Pancreas (tissue), 10 donors: ENCODE data around the gene ALG1L2. TPM values are rescaled to one million over a fixed set of nuclear protein-coding genes. Genes with fewer than 3 reads are reported as not detected.
"Not testable (repeated sequence)": the region's sequence is repeated elsewhere in the genome, so short reads cannot be mapped to it uniquely, and the experiment has no call there.

Experiments
- ATAC-seq, 4 donors: fragments of 200-7000 bp; cut with Tn5 transposase; one replicate each; pipeline versions ENCODE4 v1.8.0 to v1.9.1; 2020; ENCODE audit warnings: mild to moderate bottlenecking in 4 of 4, moderate library complexity in 4 of 4
- DNase-seq, 6 donors: peaks; one replicate each; pipeline ENCODE4 v3.0.0-alpha.2; 2020
- FAIRE-seq: peaks from 2 replicates; lab custom pipeline; 2012; peaks lifted over from hg19 to GRCh38; lab: Jason Lieb, UNC
- H3K27ac ChIP-seq, 4 donors: fragments of 200-600 bp; sonication (generic); 1 replicate in 3 of 4; 2 replicates in 1 of 4; pipeline versions ENCODE4 v1.5.0 to v1.8.0; 2020
- H3K27me3 ChIP-seq, 4 donors: fragments of 200-600 bp; one replicate each; pipeline ENCODE4 v1.8.0; 2021
- H3K36me3 ChIP-seq, 3 donors: fragments of 200-600 bp; sonication (generic) in 1 of 3; one replicate each; pipeline versions ENCODE4 v1.5.0 to v1.8.0; 2020 to 2021
- H3K4me1 ChIP-seq, 3 donors: fragments of 200-600 bp; one replicate each; pipeline ENCODE4 v1.8.0; 2021
- H3K4me3 ChIP-seq, 4 donors: fragments of 200-600 bp; sonication (generic) in 2 of 4; one replicate each; pipeline versions ENCODE4 v1.5.0 to v1.8.0; 2020 to 2021
- H3K9me3 ChIP-seq, 4 donors: fragments of 200-600 bp; one replicate each; pipeline ENCODE4 v1.8.0; 2021
- WGBS, 2 donors: extraction: QIAGEN DNeasy Blood & Tissue Kit; methylation state at CpG; one replicate each; pipeline ENCODE4 v1.1.7; 2013; 5-methylcytosine and 5-hydroxymethylcytosine counted together
- intact Hi-C, 3 donors: fragments of 100-400 bp; cut with DNase I; formaldehyde crosslinking; loops; one replicate each; pipeline versions ENCODE4 v1.11.1 to v1.14.2; 2022
- polyA plus RNA-seq, 2 donors: library from polyadenylated mRNA; stranded (reverse); fragments of 200-250 nt; gene quantifications; one replicate each; pipeline ENCODE4 v1.2.3, GENCODE V29; 2013
- total RNA-seq, 6 donors: library from RNA; stranded (reverse); fragmentation: NEBNext Ultra II Directional in 4 of 6; extraction: Animal tissue kit (Norgen Biotek cat#: 25700) in 4 of 6; gene quantifications; one replicate each; pipeline versions ENCODE4 v1.2.1 to v1.2.4, GENCODE V29; 2021 to 2023
- TF ChIP-seq, protein P1 (sequence below), 4 donors: fragments of 200-600 bp; sonication (generic) in 3 of 4; IDR thresholded peaks; one replicate each; pipeline versions ENCODE4 v1.5.0 to v1.8.0; 2021; ENCODE audit warnings: antibody characterized with exemption in 4 of 4
- donor health status: healthy with polysubstance abuse.
- donor health status: DM: no; HTN: no; CAD: no; lungs with moderate emphysema.
- donor health status: DM: no; HTN: no; CAD: no.
- donor health status: control.
- donor health status: control.
- donor health status: Bipolar disorder and iron deficiency.
- donor health status: DM: yes; HTN: yes; CAD: no.
- donor health status: DM: no; HTN: no; CAD: no.
- donor health status: DM: no; HTN: no; CAD: no.
- donor health status: DM: yes; HTN: yes; CAD: no.

The ALG1L2 gene, protein sequence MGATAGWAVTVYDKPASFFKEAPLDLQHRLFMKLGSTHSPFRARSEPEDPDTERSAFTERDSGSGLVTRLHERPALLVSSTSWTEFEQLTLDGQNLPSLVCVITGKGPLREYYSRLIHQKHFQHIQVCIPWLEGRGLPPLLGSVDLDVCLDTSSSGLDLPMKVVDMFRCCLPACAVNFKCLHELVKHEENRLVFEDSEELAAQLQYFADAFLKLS
- under 1 TPM in 4 of 6 donors, not detected in 2; 0.28 to 0.88 (median 0.61) TPM for total RNA-seq
- polyA plus RNA-seq = not detected

DNA sequence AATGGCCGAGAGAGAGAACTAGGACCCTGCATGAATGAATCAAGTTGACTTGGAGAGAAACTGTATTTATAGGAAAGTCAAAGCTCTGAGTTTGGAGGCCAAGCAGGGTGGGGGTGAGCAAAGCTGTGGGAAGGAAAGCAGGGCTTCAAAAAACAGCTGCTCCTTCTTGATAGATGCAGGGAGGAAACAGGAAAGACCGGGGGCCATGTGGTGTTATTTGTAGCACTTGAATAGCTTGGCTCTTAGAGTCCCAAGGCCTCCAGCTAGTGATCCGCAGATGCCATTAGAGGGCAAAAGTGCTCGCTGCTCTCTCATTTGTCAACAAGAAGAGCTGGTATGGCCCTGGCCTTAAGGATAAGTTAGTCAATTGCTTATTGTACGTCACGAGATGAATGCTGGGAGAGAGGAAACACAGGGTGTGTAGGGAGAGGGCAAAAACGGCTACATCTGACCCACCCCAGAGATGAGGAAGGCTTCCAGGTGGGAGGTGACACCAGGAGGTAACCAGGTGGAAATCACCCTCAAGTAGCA, at the start of gene ALG1L2:
ALG1L2 (plus strand) TSS at position 481 of the 531 bp plus-strand sequence. CDS start 186 bp downstream, outside the sequence.
- no peak for FAIRE-seq

DNA sequence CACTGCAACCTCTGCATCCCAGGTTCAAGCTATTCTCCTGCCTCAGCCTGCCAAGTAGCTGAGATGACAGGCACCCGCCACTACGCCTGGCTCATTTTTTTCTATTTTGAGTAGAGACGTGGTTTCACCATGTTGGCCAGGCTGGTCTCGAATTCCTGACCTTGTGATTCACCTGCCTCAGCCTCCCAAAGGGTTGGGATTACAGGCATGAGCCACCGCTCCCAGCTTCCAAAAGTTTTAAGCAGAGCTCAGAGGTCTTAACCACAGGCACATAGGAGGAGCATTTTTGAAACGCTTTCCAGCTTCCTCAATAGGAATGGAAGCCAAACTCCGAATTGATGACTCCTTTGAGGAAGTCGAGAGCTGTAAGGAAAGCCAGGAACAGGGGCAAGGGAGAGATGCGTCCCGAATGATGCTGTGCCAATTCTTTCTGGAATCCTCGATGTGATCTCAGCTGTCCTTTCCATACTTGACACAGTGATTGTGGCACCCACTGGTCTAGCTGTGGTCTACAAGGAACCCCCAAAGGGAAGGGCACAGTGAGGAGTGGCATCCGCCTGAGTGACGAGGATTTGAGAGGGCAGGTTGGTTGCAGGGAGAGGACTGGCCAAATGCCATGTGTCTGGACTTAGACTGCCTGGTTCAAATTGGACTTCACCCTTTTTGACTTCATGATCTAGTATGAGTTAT, 44.4 kb upstream of the ALG1L2 start:
- H3K27ac ChIP-seq, H3K9me3 ChIP-seq, H3K4me3 ChIP-seq, intact Hi-C loops, H3K36me3 ChIP-seq, H3K27me3 ChIP-seq, DNase-seq, FAIRE-seq, ATAC-seq, H3K4me1 ChIP-seq: not testable (repeated sequence)
- 55 to 72% methylated on average over 11 to 13 of the region's 13 CpGs for WGBS, 2 donors

More for the DNA sequence above, at the start of gene ALG1L2:
- no peak within 1 kb of the TSS for H3K27ac ChIP-seq
- H3K4me3 ChIP-seq = no peak within 1 kb of the TSS
- no peaks in the 10 kb centered on the region for H3K36me3 ChIP-seq
- TF ChIP-seq, protein P1, sequence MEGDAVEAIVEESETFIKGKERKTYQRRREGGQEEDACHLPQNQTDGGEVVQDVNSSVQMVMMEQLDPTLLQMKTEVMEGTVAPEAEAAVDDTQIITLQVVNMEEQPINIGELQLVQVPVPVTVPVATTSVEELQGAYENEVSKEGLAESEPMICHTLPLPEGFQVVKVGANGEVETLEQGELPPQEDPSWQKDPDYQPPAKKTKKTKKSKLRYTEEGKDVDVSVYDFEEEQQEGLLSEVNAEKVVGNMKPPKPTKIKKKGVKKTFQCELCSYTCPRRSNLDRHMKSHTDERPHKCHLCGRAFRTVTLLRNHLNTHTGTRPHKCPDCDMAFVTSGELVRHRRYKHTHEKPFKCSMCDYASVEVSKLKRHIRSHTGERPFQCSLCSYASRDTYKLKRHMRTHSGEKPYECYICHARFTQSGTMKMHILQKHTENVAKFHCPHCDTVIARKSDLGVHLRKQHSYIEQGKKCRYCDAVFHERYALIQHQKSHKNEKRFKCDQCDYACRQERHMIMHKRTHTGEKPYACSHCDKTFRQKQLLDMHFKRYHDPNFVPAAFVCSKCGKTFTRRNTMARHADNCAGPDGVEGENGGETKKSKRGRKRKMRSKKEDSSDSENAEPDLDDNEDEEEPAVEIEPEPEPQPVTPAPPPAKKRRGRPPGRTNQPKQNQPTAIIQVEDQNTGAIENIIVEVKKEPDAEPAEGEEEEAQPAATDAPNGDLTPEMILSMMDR (IDR thresholded peaks at IDR 0.05) = no peak
- intact Hi-C loops = no loop called here
- no peak for ATAC-seq
- H3K27me3 ChIP-seq = no peaks in the 10 kb centered on the region
- no peak for DNase-seq
- H3K4me1 ChIP-seq = no peaks in the 10 kb centered on the region
- 29 to 41% methylated on average over 7 of the region's 7 CpGs for WGBS, 2 donors
- no peaks in the 10 kb centered on the region for H3K9me3 ChIP-seq

DNA sequence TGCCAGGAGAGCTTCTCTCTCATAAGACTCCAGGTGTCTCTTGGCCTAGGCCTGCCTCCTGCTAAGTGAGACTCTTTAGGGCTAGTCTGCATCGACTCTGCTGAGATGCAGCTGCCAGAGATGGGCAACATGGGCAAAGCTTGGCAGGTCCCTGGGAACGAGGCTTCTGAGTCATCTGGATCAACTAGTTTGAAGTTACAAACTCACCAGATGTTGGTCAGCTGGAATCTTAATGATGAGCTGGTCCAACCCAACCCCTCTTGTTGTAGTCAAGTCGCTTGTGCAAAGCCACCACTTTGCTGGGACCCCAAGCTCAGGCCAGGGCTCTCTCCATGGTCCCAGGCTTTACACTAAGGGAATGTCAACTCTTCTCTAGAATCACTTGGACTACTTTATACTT, 38.9 kb upstream of the ALG1L2 start:
- H3K4me1 ChIP-seq, H3K4me3 ChIP-seq, H3K9me3 ChIP-seq, H3K36me3 ChIP-seq, DNase-seq, ATAC-seq, H3K27me3 ChIP-seq, intact Hi-C loops, FAIRE-seq, H3K27ac ChIP-seq: not testable (repeated sequence)
- 84 to 88% methylated on average over 3 of the region's 3 CpGs for WGBS, 2 donors

DNA sequence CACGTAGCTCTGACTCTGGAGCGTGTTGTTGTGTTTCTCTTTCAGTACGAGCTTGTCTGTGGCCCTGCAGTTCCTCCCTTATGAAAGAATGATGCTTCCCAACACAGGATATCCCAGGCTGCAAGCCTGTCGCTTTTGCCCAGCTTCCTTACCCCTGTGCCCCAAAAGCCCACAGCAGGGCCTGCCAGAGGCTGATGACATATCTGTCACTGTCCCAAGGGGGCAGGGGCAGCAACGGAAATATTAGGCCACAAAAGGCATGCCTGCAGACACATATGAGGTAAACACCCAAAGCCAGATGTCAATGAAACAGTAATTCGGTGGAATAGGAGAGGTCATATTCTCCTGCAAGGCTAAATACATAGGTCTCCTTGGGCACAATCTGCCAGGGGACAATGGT, 38.0 kb upstream of the ALG1L2 start:
- H3K4me1 ChIP-seq, H3K4me3 ChIP-seq, ATAC-seq, DNase-seq, H3K9me3 ChIP-seq, H3K36me3 ChIP-seq, H3K27me3 ChIP-seq, intact Hi-C loops, H3K27ac ChIP-seq, FAIRE-seq: not testable (repeated sequence)
- WGBS, 2 donors = 68 to 88% methylated on average over 6 of the region's 6 CpGs

DNA sequence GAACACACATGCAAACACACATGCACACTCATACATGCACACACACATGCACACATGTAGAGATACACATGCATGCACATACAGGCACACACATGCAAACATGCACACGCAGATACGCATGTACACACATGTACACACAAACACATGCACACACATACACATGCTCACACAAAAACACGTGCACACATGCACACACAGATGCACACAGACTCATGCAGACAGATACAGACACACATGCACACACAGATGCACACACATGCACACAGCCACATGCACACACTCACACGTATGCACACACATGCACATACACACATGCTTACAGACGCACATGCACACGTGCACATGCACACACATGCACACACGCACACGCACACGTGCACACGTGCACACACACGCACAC, 37.3 kb upstream of the ALG1L2 start:
- FAIRE-seq (no peak), DNase-seq (no peak), ATAC-seq (no peak)
- H3K4me3 ChIP-seq = no peak overlapping the region
- WGBS, 2 donors = 79 to 98% methylated on average over 2 to 11 of the region's 11 CpGs
- no peaks in the 10 kb centered on the region for H3K36me3 ChIP-seq
- TF ChIP-seq, protein P1 (IDR thresholded peaks at IDR 0.05) = no peak
- no peaks in the 10 kb centered on the region for H3K9me3 ChIP-seq
- no peak overlapping the region for H3K27ac ChIP-seq
- intact Hi-C loops = no loop called here
- no peaks in the 10 kb centered on the region for H3K27me3 ChIP-seq
- H3K4me1 ChIP-seq = no peaks in the 10 kb centered on the region

DNA sequence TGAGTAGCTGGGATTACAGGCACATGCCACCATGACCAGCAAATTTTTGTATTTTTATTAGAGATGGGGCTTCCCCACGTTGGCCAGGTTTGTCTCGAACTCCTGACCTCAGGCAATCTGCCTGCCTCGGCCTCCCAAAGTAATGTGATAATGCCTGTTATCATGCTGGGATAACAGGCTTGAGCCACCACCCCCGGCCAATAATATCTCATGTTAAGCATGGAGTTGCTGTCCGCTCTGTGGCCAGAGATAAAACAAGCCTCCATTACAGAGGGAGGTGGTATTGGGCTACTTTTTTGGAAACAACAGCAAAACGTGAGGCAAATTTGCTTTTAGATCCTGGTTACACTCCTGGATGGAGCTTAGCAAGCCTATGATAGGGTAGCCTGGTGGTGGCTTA, 32.9 kb upstream of the ALG1L2 start:
- Histone ChIP-seq H3K4me3 (no peak overlapping the region), H3K36me3 (no peaks in the 10 kb centered on the region), H3K4me1 (no peaks in the 10 kb centered on the region), H3K27me3 (no peaks in the 10 kb centered on the region), H3K27ac (no peak overlapping the region), H3K9me3 (no peaks in the 10 kb centered on the region)
- 59% methylated on average over 6 of the region's 6 CpGs; no CpG with 5 or more reads in 1 of the 2 donors for WGBS, 2 donors
- DNase-seq (no peak), FAIRE-seq (no peak), ATAC-seq (no peak)
- TF ChIP-seq, protein P1 (IDR thresholded peaks at IDR 0.05) = no peak
- intact Hi-C loops = no loop called here

DNA sequence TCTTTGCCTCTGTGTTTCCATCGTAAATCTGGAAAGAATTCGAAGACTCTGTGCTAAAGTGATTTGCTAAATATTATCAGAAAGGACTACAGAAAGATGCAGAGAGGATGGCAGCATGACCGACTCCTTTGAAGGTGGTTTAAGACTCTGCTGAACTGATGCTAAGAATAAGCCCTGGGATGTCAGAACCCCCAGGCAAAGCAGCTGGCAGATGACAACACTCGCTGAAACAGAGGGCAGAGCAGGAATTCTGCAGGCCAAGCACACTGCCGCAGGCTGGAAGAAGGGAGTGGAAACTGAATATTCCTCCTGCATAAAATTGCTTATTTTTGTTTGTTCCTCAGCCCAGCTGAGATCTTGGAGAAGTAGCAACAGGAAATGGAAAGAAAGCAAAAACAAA, 29.3 kb upstream of the ALG1L2 start:
- ATAC-seq, DNase-seq, H3K4me3 ChIP-seq, H3K27me3 ChIP-seq, H3K27ac ChIP-seq, intact Hi-C loops, H3K36me3 ChIP-seq, FAIRE-seq, H3K4me1 ChIP-seq, H3K9me3 ChIP-seq: not testable (repeated sequence)
- 71% methylated on average over 5 of the region's 5 CpGs; no CpG with 5 or more reads in 1 of the 2 donors for WGBS, 2 donors

DNA sequence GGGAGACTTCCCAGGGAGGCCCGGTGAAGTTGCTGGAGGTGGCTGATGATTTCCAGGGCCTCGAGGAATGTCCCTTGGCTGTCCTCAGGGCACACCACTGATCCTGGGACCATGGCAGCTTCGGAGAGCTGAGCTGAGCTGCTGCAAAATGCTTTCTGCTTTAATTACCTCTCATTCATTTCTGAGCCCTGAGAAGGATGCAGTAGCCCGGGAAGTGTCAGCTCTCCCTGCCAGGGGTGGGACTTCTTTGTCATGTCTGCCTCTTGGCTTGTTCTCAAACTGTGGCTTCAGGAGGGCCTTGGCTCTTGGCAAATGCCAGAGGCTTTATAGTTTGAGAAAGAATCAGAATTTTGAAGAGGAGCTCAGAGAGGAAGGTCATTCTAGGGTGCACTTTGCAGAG, 28.7 kb upstream of the ALG1L2 start:
- FAIRE-seq, DNase-seq, H3K4me1 ChIP-seq, H3K9me3 ChIP-seq, ATAC-seq, H3K36me3 ChIP-seq, H3K4me3 ChIP-seq, H3K27ac ChIP-seq, H3K27me3 ChIP-seq, intact Hi-C loops: not testable (repeated sequence)
- 38% methylated on average over 4 of the region's 4 CpGs; no CpG with 5 or more reads in 1 of the 2 donors for WGBS, 2 donors
